Smooth muscle cell (in vitro differentiated cells): ENCODE results near the gene CMC4. TPM values are rescaled to one million over a fixed set of nuclear protein-coding genes. Genes with fewer than 3 reads are reported as not detected.
A peak's percentile ranks its signal among the peaks of the same experiment; 100 is the strongest.

ENCODE experiments used
- DNase-seq: peaks from one replicate; lab custom pipeline; 2025; ENCODE audit not compliant: unreplicated experiment; lab: John Stamatoyannopoulos, UW
- H2AFZ ChIP-seq: fragments of 200-600 bp; sonication (generic); 2 replicates; pipeline ENCODE4 v1.6.0; 2016; ENCODE audit warnings: antibody characterized with exemption, low read depth, mild to moderate bottlenecking
- H3F3A ChIP-seq: fragments of 200-600 bp; sonication (generic); 2 replicates; pipeline ENCODE4 v1.6.0; 2017; ENCODE audit warnings: antibody characterized with exemption, low read depth
- H3K27ac ChIP-seq: fragments of 200-600 bp; sonication (generic); 2 replicates; pipeline ENCODE4 v1.5.1; 2016; ENCODE audit warnings: low read depth, mild to moderate bottlenecking
- H3K27me3 ChIP-seq: fragments of 200-600 bp; sonication (generic); 2 replicates; pipeline ENCODE4 v1.6.1; 2016; ENCODE audit warnings: low read depth, mild to moderate bottlenecking
- H3K36me3 ChIP-seq: fragments of 200-600 bp; sonication (generic); 2 replicates; pipeline ENCODE4 v1.5.1; 2016; ENCODE audit warnings: low read depth
- H3K4me1 ChIP-seq: fragments of 200-600 bp; sonication (generic); 2 replicates; pipeline ENCODE4 v1.5.1; 2016; ENCODE audit warnings: low read depth
- H3K4me2 ChIP-seq: fragments of 200-600 bp; sonication (generic); 2 replicates; pipeline ENCODE4 v1.6.0; 2016; ENCODE audit warnings: mild to moderate bottlenecking
- H3K4me3 ChIP-seq: fragments of 200-600 bp; sonication (generic); 2 replicates; pipeline ENCODE4 v1.5.1; 2016; ENCODE audit warnings: mild to moderate bottlenecking
- H3K79me2 ChIP-seq: fragments of 200-600 bp; sonication (generic); 2 replicates; pipeline ENCODE4 v1.6.0; 2016; ENCODE audit warnings: low read depth, mild to moderate bottlenecking
- H3K9ac ChIP-seq: fragments of 200-600 bp; sonication (generic); 2 replicates; pipeline ENCODE4 v1.6.0; 2016; ENCODE audit warnings: low read depth
- H3K9me3 ChIP-seq: fragments of 200-600 bp; sonication (generic); replicated peaks from 2 replicates; pipeline ENCODE4 v1.5.1; 2016; ENCODE audit warnings: low read depth
- H4K20me1 ChIP-seq: fragments of 200-600 bp; sonication (generic); 2 replicates; pipeline ENCODE4 v1.6.0; 2016; ENCODE audit warnings: low read depth
- WGBS: methylation state at CpG from one replicate; pipeline ENCODE4 v1.1.7; 2016; ENCODE audit warnings: low lambda C conversion rate; 5-methylcytosine and 5-hydroxymethylcytosine counted together
- polyA plus RNA-seq: library from polyadenylated mRNA; unstranded; fragments of >200 nt; fragmentation: Nextera tagmentation; extraction: Ambion mirVana; gene quantifications from 2 replicates; pipeline ENCODE4 v1.2.1, GENCODE V29; 2016
- total RNA-seq: library from RNA; depleted of rRNA; stranded (reverse); fragments of >200 nt; gene quantifications from 2 replicates; pipeline ENCODE4 v1.2.3, GENCODE V29; 2014
- TF ChIP-seq, protein P1 (sequence below): fragments of 200-600 bp; sonication (generic); IDR thresholded peaks from 2 replicates; pipeline ENCODE4 v1.5.1; 2017; ENCODE audit warnings: borderline replicate concordance, mild to moderate bottlenecking, antibody characterized with exemption; ENCODE audit not compliant: insufficient read depth, poor library complexity, severe bottlenecking

Gene CMC4
- total and polyA plus RNA-seq, 2 experiments from 2014 or later = 21.2 to 24.5 TPM

GRCh38 chrX:155052738-155053498, 18.0 kb downstream of the CMC4 start:
- H3K9me3 ChIP-seq = no peaks in the 10 kb centered on the region
- no peaks in the 10 kb centered on the region for H3K79me2 ChIP-seq
- 83% methylated on average over 5 of the region's 5 CpGs for WGBS
- no peaks in the 10 kb centered on the region for H4K20me1 ChIP-seq
- no peaks in the 10 kb centered on the region for H3K27me3 ChIP-seq
- TF ChIP-seq, protein P1, sequence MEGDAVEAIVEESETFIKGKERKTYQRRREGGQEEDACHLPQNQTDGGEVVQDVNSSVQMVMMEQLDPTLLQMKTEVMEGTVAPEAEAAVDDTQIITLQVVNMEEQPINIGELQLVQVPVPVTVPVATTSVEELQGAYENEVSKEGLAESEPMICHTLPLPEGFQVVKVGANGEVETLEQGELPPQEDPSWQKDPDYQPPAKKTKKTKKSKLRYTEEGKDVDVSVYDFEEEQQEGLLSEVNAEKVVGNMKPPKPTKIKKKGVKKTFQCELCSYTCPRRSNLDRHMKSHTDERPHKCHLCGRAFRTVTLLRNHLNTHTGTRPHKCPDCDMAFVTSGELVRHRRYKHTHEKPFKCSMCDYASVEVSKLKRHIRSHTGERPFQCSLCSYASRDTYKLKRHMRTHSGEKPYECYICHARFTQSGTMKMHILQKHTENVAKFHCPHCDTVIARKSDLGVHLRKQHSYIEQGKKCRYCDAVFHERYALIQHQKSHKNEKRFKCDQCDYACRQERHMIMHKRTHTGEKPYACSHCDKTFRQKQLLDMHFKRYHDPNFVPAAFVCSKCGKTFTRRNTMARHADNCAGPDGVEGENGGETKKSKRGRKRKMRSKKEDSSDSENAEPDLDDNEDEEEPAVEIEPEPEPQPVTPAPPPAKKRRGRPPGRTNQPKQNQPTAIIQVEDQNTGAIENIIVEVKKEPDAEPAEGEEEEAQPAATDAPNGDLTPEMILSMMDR = no peak
- H2AFZ ChIP-seq = no peak overlapping the region
- H3K9ac ChIP-seq = no peak overlapping the region
- H3K36me3 ChIP-seq = no peaks in the 10 kb centered on the region
- DNase-seq = no peak
- no peak overlapping the region for H3K27ac ChIP-seq
- H3K4me3 ChIP-seq = no peak overlapping the region
- no peak overlapping the region for H3K4me2 ChIP-seq
- no peaks in the 10 kb centered on the region for H3F3A ChIP-seq
- H3K4me1 ChIP-seq = no peaks in the 10 kb centered on the region

GRCh38 chrX:155048977-155049619, 21.8 kb downstream of the CMC4 start:
- Histone ChIP-seq H3K36me3 (no peaks in the 10 kb centered on the region), H3F3A (no peaks in the 10 kb centered on the region), H2AFZ (no peak overlapping the region), H3K4me3 (no peak overlapping the region), H4K20me1 (no peaks in the 10 kb centered on the region), H3K4me2 (no peak overlapping the region), H3K4me1 (no peaks in the 10 kb centered on the region), H3K27me3 (no peaks in the 10 kb centered on the region), H3K9me3 (no peaks in the 10 kb centered on the region), H3K9ac (no peak overlapping the region), H3K27ac (no peak overlapping the region), H3K79me2 (no peaks in the 10 kb centered on the region)
- 46% methylated on average over 9 of the region's 9 CpGs for WGBS
- TF ChIP-seq, protein P1 = peak; percentile 44
- no peak for DNase-seq

DNA sequence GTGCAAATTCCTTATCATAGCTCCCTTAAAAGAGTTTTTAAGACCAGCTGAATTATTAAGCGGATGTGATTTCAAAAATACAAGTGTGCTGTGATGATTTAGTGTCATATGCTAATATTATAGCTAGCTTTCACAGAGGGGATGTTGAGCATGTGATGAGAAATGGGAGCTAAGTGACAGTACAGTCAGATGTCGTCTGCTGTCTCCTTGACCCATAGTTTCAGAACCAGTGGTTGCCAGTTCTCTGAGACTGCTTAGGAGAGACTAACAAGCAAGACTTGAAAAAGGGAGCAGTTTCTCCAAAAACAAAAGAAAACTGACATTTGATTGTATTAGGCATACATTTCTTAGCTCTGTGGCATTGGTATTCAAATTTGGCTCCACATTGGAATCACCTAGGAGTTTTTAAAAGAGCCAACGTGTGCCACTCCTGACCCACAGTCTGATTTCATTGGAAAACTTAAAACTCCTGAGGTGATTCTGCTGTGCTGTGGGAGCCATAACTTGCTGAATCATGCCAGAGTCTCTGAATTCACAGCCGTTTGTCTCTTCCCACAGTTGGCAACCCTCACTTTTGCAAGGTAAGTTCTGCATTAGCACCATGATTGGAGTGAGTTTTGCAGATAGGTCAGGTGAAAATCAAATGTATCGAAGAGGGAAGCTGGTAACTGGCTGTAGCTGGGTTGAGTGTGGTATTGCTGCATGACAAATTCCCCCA, 24.0 kb downstream of the CMC4 start:
- no peaks in the 10 kb centered on the region for H3F3A ChIP-seq
- TF ChIP-seq, protein P1 = no peak
- no peak for DNase-seq
- no peaks in the 10 kb centered on the region for H4K20me1 ChIP-seq
- H3K27ac ChIP-seq = no peak overlapping the region
- H3K4me2 ChIP-seq = no peak overlapping the region
- no peaks in the 10 kb centered on the region for H3K4me1 ChIP-seq
- no peak overlapping the region for H3K9ac ChIP-seq
- 66% methylated on average over 5 of the region's 5 CpGs for WGBS
- no peak overlapping the region for H2AFZ ChIP-seq
- no peaks in the 10 kb centered on the region for H3K9me3 ChIP-seq
- no peaks in the 10 kb centered on the region for H3K27me3 ChIP-seq
- H3K79me2 ChIP-seq = no peaks in the 10 kb centered on the region
- H3K36me3 ChIP-seq = no peaks in the 10 kb centered on the region
- H3K4me3 ChIP-seq = no peak overlapping the region
